Activated CD8-positive, alpha-beta memory T cell treated with anti-CD3 and anti-CD28 coated beads for 36 hours (primary cell): ENCODE measurements around the gene SLC37A3. TPM values are rescaled to one million over a fixed set of nuclear protein-coding genes. Genes with fewer than 3 reads are reported as not detected.
"Not testable (repeated sequence)": the region's sequence is repeated elsewhere in the genome, so short reads cannot be mapped to it uniquely, and the experiment has no call there.

ENCODE experiments used
- CTCF ChIA-PET: fragments of 350-600 bp; sonication (Branson Sonifier 250); formaldehyde crosslinking; loops from one replicate; lab custom pipeline; 2021; ENCODE audit warnings: antibody characterized with exemption; lab: Charles Lee
- POLR2A ChIA-PET: fragments of 350-600 bp; sonication (Branson Sonifier 250); formaldehyde crosslinking; loops from one replicate; lab custom pipeline; 2021; ENCODE audit warnings: antibody characterized with exemption; lab: Charles Lee
- total RNA-seq, 2 experiments: library from RNA; stranded (reverse); gene quantifications; one replicate each; pipeline ENCODE4 v1.2.3, GENCODE V29; 2021

Gene SLC37A3
- total RNA-seq, 2 experiments from 2014 or later = 42.0 to 45.0 TPM

DNA sequence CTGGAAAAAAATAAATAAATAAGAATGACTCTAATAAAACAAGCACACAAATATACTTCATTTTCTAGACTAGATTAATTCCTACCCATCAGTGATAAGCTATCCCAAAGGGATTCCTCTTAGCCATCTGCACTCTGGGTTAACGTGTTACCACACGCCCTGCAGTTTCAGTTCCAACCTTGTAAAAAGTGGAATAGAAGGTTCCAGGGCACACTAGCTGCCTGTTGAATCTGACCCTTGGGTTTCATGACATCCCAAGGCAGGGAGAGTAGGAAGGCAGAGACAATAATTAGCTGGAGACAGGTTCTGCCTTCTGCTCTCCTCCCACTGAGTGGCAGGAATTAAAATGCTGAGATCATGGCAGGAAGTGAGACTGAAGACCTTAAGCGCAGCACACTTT, 33.5 kb downstream of the SLC37A3 start:
- POLR2A ChIA-PET = no interaction called here
- CTCF ChIA-PET = interaction anchor here (2.4 kb wide), 1 partner anchor 11 kb away, joined by 8 read pairs; no protein-coding TSS in a partner anchor

DNA sequence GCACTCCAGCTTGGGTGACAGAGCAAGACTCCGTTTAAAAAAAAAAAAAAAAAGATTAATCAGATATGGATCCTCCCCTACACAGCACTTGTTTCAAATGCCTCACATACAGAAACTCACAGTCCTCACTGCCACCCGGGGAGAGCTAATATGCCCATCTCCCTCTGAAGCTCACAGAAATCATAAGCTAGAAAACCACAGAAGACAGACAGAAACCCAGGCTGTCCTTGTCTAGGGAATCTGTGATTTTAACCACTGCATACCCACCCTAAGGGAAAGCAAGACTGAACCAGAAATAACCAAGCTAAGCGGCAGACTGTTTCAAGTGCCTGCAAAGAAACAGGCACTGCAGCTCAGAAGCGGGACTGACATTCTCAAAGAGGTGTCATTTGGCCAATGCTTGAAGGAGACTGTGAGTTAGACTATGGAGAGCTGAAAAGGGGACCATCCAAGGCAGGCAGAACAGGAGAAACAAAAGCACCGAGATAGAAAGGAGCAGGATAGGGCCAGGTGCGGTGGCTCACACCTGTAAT, 37.6 kb downstream of the SLC37A3 start:
- CTCF ChIA-PET = interaction anchor here (2.7 kb wide), 1 partner anchor 15 kb away, joined by 17 read pairs; no protein-coding TSS in a partner anchor
- POLR2A ChIA-PET = interaction anchor here (0.5 to 3.1 kb wide), 8 partner anchors 15 to 688 kb away, joined by 3 to 38 read pairs (median 4); no protein-coding TSS in a partner anchor

DNA sequence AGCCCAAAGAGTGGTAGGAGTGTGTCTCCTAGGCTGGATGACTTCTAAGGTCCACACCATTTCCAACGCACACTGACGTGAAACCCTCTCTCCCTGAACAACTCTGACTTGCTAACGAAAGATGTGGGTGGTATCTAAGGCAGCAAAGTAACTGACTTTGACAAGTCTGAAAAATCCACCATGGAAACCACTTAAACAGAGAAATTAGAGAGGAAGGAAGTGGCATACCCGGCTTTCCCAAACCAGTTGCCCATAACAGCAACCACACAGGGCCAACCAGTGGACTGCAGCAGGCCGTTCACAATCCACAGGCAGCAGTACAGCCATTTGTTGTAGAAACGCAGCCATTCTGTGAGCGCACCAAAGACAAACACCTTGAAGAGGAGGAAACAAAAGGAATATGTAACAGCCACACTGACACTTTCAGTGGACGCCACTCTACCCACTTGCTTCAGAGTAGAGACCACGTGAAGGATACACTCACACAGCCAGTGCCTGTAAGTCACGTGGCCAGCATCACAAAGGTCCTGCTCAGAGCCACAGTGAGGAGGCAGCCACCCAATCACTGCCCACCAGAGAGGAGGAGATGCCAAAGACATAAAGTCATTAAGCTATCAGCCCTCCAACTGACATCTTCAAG, 39.8 kb downstream of the SLC37A3 start:
- CTCF ChIA-PET = interaction anchor here (1.3 to 2.7 kb wide), 2 partner anchors 17 to 32 kb away, joined by 3 to 17 read pairs; no protein-coding TSS in a partner anchor

DNA sequence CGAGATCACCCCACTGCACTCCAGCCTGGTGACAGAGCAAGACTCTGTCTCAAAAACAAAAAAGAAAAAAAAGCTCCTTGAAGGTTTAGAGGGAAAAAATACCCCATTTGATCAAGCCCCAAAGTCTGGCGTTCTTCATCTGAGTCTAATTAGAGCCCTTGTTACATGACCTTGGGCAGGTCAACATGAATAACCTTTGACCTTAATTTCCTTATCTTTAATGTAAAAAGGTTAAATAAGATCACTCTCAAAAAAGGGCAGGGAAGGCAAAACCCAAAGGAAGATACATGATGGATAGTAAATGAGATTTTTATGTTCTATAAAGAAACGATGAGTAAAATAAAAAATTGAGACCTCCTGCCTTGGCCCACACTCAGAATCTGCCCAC, 40.3 kb downstream of the SLC37A3 start:
- ChIA-PET CTCF (no interaction called here), POLR2A (interaction anchor here (0.6 to 1.2 kb wide), 2 partner anchors 9 to 18 kb away, joined by 3 to 6 read pairs; no protein-coding TSS in a partner anchor)

More for the DNA sequence above, 39.8 kb downstream of the SLC37A3 start:
- POLR2A ChIA-PET = interaction anchor here (0.6 to 3.1 kb wide), 10 partner anchors 10 to 183 kb away, joined by 3 to 38 read pairs (median 4); partner anchors contain the start of gene SLC37A3

DNA sequence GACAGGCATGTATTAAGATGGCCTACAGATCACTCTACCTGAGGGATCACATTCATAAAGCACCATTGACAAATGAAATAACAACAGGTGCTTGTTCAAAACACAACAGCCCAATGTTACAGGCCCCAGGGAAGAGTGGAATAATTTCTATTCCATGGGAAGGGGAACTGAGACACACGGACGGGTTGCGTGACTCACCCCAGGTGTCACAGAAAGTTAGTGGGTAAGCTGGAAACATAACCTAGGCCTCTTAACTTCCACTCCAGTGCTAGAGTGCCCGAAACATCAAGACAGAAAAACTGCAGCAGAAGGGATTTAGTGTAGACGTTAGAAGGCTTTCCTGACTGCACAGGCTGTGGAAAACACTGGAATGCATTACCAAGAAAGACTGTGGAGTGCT, 48.3 kb downstream of the SLC37A3 start:
- CTCF ChIA-PET = interaction anchor here (1.4 kb wide), 1 partner anchor 23 kb away, joined by 5 read pairs; no protein-coding TSS in a partner anchor
- POLR2A ChIA-PET = interaction anchor here (0.6 kb wide), 1 partner anchor 11 kb away, joined by 5 read pairs; no protein-coding TSS in a partner anchor

DNA sequence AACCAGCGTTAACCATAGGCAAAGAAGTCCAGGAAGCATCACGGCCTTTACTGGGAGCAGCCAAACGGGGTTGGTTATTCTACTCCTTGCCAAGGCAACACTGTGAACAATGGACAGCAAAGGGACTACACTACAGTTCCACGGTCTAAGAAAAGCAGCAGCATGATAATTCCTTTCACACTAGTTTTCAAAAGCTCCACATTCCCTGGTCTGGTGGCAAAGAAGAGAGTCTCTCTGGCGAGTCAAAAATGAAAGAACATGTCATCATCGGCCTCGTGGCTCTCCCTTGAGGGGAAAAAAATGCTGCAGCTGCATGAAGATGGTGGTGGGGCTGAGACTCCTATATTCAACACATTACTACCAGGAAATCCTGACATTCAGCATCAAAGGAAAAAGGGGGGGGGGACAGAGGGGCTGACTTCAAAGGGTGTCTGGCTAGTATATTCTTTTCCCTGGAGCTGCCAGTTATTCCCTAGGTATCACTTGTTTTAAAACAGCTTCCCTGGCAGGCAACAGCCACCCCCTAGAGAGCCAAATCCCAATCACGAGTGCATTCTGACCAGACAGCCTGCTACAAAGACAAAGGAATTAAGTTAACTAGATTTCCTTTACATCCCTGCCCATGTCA, 49.1 kb downstream of the SLC37A3 start:
- POLR2A ChIA-PET = interaction anchor here (0.5 to 0.6 kb wide), 2 partner anchors 9 to 10 kb away, joined by 3 to 5 read pairs; no protein-coding TSS in a partner anchor
- CTCF ChIA-PET = interaction anchor here (1.4 kb wide), 1 partner anchor 23 kb away, joined by 5 read pairs; no protein-coding TSS in a partner anchor

DNA sequence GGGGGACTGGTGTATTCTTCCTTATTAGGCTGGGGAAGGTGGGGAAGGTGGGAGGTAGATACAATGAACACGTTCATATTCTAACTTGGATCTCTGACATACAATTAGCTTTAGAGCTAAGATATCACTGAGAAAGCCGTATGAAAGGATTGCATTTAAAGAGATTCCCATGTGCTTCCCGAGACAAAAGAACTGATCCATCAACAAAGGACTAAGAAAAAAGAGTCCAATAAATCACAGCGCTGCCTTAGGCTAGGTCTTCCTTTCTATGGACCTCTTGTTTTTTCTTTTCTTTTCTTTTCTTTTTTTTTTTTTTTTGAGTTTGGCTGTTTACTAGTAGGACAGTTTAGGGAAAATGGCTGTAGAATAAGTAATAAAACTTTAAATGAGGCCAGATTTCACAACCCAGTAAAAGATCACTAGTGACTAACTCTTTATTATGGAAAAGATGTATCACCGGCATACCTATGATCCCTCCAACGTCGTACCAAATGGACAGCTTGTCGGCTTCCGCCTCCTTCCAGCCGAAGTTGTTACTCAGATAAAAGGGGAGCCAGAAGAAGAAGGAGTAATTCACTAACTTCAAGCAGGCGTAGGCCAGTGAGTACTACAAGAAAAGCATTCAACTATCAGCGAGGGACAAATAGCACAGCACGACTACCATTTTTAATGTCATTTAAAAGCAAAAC, 50.0 kb downstream of the SLC37A3 start:
- ChIA-PET CTCF (interaction anchor here (1.4 kb wide), 1 partner anchor 22 kb away, joined by 5 read pairs; no protein-coding TSS in a partner anchor), POLR2A (interaction anchor here (0.5 kb wide), 1 partner anchor 10 kb away, joined by 3 read pairs; no protein-coding TSS in a partner anchor)

DNA sequence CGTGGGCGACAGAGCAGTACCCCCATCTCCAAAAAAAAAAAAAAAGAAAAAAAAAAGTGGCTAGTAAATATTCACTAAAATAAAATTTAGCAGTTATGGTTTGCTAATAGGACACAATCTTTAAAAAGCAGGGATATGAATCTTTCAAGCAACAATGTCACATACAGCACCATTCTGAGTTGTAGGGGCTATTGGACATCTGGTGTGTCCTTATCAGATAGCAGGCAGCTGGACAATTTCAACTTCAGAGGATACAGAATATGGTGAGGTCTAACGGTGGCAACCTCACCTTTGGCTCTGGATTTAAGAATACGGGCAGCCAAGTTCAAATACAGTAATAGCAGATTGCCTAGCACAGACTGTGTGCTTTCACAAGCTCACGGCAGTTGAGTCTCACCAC, 51.1 kb downstream of the SLC37A3 start:
- POLR2A ChIA-PET = no interaction called here
- CTCF ChIA-PET = no interaction called here

DNA sequence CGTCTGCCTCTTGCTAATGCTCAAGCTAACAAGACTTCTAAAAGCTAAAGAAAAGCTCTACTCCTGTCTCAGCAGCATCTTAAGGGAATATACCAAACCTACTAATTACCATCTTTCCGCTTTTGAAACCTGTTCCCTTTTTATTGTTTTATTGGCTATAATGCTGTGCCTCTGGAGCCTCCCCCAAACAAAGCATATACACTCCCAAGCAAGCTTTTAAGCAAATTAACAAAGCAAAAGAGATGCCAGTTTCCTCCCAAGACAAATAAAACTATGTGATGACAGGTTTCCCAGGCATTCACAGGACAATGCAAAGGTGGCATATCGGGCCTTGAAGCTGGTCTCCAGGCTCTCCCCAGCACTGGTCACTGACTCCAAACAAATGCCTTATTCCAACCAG, 52.9 kb downstream of the SLC37A3 start:
- POLR2A ChIA-PET = no interaction called here
- CTCF ChIA-PET = no interaction called here

DNA sequence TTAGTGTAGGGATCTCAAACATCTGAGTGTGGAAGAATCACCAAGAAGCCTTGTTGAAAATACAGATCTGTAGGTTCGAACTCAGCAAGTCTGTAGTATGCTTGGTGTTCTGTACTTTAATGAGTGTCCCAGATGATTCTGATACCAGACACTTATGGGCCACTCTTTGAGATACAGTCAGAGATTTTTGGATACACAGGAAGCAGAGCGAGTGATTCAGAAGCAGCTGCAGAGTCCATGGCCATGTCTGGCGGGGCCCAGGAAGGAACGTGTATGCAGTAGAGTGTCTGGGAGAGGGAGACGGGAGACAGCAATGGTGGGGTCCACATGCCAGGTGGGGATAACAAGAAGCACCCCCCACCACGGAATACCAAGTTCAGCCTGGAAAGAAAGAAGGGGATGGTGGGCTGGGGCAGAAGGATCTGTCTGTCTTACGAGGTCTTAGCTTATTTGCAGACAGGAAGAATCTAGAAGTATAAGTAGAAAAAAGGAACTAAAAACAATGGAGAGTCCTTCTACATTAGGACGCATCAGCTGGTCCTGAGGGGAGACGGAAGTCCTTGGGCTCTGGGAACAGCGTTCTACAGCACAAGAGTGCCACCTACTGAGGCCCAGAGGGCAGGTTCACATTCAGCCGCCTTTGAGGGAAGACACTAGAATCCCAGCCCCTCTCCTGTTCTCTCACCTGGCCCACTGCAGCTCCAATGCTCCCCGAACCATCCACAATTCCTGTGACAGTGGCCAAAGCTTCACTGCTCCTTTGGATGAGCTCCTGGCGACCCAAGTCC, 55.4 kb downstream of the SLC37A3 start:
- POLR2A ChIA-PET = no interaction called here
- CTCF ChIA-PET = interaction anchor here (1.2 kb wide), 1 partner anchor 10 kb away, joined by 3 read pairs; no protein-coding TSS in a partner anchor

DNA sequence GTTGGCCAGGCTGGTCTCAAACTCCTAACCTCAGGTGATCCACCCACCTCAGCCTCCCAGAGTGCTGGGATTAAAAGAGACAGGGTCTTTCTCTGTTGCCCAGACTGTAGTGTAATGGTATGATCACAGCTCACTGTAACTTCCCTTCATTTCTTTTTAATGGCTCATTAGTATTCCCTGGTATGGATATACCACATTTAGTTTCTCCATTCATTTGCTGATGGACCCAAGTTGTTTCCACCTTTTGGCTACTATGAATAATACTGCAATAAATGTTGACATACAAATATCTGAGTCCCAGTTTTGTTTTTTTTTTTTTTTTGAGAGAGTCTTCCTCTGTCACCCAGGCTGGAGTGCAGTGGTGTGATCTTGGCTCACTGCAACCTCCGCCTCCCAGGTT, 59.4 kb downstream of the SLC37A3 start:
- CTCF ChIA-PET = not testable (repeated sequence)
- POLR2A ChIA-PET = interaction anchor here (0.7 kb wide), 1 partner anchor 11 kb away, joined by 5 read pairs; no protein-coding TSS in a partner anchor

DNA sequence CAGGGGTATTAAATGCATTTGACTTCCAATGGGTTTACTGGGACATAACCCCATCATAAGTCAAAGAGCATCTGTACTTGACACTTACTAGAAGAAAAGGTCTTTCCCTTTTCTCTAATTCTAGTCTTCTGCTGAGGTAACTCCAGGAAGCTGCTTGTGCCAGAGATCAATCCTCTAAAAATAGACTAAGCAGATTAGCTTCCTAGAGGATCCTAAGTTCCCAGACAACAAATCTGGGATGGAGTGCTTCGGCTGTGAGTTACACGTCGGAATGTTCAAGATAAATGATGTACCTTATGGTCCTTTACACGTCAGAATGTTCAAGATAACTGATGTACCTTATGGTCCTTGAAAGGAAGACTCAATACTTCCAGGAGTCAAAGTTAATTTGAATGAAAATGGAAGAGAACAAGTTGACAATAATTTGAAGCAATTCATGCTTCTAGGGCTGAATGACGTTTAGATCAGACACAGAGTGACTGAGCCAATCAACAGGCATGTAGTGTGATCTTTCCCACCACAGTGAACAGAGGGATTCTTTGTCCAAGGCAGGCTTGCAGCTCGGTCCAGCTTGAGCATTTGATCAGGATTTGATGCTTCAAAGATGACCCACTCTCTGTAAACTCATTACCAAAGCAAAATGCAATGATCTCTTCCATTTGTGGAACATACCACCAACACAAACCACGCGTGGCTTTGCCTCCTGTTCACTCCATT, 63.8 kb downstream of the SLC37A3 start:
- POLR2A ChIA-PET = no interaction called here

DNA sequence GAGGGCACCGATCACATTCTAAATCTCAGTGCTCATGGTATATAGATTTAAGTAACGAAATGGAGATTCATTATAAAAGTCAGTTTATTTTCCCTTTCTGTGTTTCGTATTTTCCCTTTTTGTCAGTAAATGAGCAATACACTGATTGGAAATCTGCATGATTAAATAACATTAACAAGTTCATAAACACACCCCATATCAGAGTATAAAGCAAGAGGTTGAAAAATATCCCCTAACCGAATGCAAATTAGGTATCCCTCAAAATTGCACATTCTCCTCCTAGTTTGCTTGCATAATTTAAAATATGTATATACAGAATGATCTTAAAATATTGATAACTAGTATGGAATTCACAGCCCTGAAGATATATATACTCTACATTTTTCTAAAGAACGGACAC, 64.6 kb downstream of the SLC37A3 start:
- POLR2A ChIA-PET = no interaction called here
- CTCF ChIA-PET = no interaction called here

More for the DNA sequence above, 63.8 kb downstream of the SLC37A3 start:
- CTCF ChIA-PET = no interaction called here

DNA sequence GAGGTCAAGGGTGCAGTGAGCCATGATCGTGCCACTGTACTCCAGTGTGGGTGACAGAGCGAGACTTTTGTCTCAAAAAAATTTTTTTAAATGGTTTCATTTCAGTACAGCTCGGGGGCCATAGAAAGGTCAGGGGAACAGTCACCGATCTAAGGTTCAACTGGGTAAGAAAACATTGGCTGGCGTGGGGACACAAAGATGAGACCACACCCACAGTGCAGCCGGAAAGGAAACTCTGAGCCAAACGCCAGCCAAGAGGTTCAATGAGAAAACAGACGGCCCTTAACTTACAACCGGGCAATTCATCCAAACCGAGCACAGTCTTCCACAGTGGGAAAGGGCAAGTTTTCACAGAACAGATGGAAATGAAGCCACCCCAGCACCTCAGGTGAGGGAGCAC, 65.1 kb downstream of the SLC37A3 start:
- ChIA-PET POLR2A (no interaction called here), CTCF (no interaction called here)

DNA sequence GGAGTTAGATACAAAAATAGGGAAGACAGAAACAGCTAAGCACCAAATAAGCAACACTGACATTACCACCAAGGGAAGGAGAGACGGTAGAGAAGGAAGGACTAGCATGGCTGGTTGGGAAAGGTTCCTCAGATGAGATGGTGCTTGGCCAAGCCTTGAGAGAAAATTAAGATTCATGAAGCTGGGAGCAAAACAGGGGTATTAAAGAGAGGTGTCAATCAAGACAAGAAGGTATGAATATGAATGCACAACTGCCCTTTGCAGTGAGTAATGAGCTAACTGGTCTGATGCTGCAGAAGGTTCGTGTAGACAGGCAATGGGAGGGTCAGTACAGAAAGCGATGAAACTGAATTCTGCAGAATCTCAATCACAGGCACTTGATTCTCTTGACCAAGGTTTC, 67.7 kb downstream of the SLC37A3 start:
- ChIA-PET CTCF (interaction anchor here (0.6 kb wide), 1 partner anchor 164 kb away, joined by 3 read pairs; no protein-coding TSS in a partner anchor), POLR2A (no interaction called here)

DNA sequence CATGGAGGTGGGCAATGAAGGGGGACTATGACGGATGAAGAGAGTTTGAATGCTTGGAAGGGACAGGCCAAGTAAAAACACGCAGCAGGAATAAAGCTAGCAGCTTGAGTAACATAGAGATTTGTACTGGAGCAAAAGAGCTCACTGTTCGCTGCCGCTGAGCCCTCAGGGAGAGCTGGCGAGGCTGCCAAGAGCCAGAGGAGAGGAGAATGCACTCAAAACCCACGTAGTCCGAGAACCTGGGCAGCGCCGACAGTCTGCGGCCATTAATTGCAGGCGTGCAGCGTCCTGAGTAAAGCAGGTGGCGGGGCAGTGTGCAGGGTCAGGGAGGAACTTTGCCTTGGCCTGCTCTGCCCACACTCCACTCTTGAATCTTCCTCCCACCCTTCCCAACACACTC, 68.2 kb downstream of the SLC37A3 start:
- ChIA-PET POLR2A (no interaction called here), CTCF (interaction anchor here (0.6 kb wide), 1 partner anchor 165 kb away, joined by 3 read pairs; no protein-coding TSS in a partner anchor)

DNA sequence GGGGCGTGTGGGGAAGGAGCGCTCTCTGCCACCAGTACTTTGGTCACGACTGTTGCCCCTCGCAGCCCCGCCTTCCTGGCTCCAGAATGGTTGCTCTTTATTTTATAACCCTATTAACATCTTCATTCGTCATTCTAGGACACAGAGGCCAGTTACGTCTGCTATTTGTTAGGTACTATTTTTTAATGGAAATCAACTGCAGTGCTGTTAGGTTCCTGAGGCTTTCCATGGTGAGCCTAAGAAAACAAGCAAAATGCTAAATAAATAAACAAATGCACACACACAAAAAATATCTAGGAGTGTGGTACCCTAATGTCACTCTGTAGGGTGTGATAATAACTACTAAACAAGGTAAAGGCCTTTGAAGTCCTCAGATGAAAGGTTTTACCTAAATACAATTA, 71.1 kb downstream of the SLC37A3 start:
- CTCF ChIA-PET = interaction anchor here (0.6 to 1.2 kb wide), 3 partner anchors 22 to 106 kb away, joined by 3 to 5 read pairs (median 4); no protein-coding TSS in a partner anchor
- POLR2A ChIA-PET = interaction anchor here (0.6 kb wide), 1 partner anchor 10 kb away, joined by 3 read pairs; no protein-coding TSS in a partner anchor
